GM21381 (cell line): ENCODE data around the gene UROC1.

Source experiments
- ATAC-seq: cut with Tn5 transposase; IDR thresholded peaks from one replicate; pipeline ENCODE4 v1.9.1; 2021; ENCODE audit warnings: mild to moderate bottlenecking, moderate library complexity; ENCODE audit not compliant: unreplicated experiment

The UROC1 gene

DNA sequence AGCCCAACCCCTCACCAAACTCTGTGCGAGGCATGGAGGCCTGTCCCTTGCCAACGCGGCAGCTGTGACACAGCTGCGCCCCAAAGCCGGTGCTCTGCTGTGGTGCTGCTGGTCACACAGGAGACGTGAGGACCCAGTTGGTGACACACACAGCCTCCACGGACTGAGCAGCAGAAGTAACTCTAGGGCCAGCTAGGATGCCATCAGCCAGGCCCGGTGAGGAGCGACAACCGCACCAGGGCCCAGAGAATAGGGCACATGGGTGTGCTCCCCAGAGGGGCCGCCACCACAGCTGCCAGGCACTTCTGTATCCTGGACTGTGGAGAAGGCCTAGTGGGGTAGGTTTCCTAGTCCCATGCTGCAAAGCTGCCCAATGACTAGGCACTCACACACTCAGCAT lies 52.6 kb downstream of the UROC1 start:
- no peak for ATAC-seq

DNA sequence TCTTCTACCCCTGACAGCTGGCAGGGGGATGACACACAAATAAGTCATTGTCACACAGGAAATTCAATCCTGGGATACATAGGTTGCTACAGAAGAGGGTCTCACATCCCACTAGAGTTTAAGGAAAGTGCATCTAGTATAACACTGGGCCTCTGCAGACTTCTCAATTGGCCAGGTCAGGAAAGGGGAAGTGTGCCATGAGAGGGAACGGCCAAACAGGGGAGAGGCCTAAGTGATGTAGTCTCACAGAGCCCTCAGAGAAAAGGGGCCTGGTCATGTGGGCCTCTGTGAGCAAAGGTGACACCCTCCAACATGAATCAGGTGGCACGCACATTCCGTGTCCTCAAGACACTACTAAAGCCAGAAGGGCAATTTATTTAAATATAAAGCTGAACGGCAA lies 53.1 kb downstream of the UROC1 start:
- no peak for ATAC-seq

DNA sequence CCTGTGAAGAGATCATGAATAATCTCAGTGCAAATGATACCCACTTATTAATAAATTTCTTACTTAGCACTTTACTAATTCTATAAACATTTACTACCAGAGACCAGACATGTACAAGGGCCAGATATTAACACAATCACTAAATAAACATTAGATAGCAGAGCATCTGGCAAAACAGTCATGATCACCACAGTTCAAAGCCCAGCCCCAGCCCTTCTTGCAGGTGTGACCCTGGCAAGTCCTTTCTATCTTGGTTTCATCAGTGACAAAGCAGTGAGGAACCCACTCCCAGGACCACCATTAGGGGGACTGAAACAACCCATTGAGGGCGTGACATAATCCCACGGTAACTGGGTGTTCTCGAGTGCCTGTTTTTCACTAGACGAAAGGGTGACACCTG lies 53.5 kb downstream of the UROC1 start:
- no peak for ATAC-seq

DNA sequence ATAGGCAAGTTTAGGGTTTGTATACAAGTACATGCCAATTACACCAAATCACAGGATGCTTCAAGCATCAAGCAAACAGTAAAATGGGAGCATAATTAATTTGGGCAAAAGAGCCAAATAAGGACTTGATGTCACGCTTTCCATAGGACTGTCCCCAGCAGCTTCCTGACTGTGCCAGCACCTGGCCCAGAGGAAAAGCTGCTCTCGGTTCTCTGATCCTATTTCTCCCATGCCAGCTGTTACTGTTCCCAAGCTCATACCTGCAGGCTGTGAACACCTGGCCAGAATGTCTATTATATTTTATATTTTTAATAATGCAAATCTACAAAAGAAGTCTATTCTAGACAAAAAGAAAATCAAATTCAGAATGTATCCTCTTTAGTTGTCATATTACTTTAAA lies 54.1 kb downstream of the UROC1 start:
- ATAC-seq: no peak

DNA sequence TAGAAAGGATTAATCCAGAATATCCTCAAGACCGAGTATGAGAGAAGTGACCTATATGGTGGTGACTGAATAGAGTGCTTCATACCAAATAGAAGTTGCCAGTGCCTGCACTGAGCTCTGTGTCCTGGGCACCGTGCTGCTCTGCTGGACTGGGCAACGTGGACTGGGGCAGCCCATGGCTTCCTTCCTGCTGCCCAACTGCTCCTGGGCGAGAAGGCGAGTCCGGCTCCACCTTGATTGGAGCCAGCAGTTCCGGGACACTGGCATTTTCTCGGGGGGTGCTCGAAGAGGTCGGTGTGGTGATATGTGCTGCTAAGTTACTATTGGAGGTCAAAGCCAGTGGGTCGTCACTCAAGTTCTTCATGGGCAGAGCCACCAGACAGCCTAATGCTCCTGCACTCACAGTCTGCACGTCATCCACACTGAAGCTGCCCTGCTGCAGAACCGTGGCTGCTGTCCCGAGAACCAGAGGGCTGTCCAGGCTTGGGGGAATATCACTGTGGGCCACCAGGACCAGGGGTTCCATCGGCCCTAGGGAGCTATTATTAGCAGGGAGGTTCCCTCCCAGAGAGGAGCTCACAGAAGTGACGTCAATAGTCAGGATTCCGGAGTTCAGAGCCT lies 56.0 kb downstream of the UROC1 start:
- ATAC-seq: no peak

DNA sequence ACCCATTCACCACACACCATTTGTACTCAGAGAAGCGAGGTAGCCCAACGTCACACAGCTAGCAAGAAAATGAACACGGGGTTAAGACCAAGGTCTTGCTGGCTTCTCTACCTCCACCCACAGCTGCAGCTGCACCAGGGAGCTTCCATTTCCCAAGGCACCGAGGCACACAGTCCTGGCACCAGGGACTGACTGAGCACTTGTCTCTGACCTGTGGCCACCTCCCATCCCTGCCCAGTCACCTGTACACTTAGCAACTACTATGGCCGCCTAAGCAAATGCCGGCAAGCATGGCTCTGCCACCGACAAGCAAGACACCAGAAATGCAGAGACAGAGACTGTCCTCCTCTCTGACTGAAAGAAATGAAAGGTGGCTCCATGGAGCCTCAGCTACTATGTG lies 57.2 kb downstream of the UROC1 start:
- ATAC-seq: no peak

DNA sequence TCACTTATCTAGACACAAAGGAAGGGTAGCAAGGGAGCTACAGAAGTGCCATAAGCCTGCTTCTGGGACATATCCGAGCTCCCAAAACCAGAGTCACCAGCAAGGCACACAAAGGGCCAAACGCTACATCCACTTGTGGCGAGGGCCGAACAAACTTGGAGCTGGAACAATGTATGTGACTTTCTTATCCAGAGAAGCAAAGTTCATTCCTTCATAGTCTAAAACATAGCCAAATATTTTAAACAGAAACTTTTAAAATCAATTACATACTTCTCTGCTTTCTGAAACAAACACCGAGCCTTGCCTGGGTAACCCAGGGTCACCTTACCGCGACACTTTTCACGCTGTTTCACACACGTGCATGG lies 57.8 kb downstream of the UROC1 start:
- ATAC-seq: no peak

DNA sequence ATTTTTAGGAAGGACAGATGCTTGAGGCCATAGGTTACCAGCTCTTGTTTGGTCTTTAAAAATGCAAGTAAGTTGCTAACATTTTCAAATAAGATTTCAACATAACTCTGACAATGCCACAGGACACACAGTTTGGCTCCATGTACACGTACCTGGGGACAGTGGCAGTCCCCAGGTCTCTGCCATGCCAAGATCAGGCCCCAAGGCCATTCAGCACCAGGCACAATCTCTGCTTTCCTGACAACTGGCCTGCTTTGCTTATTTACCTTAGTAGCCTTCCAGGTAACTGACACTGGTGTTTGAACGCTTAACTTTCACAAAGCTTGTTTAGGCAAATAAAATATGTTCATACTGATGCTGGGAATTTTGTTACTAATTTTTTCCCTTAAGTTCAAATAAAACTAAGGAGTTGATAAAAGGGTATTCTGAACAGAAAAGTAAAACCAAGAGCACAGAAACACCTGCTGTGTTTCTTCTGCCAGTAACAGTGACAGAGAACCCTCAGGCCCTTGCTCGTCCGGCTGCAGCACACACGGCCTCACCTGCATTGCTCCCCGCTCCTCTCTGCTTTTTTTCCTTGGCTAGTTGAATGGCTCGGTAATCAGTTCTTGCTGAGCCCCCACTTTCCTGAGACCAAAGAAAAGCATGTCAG lies 58.3 kb downstream of the UROC1 start:
- no peak for ATAC-seq

DNA sequence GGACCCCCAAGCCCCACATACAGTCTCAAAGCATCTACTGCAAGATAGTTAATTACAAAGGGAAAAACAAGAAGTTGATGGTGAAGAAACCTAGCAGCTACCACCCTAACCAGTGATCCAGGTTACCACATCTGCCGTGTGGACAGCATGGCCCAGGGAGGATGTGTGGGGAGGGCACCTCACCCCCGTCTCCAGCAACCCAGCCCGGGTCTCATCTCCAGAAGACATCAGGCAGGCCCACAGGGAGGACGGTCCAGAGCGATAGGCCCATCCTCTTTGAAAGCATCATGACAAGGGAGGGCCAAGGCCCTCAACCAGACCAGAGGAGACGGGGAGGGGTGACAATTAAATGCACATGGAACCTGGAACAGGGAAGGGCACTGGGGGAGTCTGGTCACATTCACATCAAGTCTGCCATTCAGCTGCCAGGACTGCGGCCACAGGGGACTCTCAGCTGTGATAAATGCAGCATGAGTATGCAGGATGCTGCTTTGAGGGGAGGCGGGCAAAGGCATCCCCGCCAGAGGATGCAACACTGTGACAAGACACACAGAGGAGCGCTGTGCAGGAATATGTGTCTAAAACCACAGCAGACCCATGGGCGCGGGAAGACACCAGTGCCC lies 60.7 kb downstream of the UROC1 start:
- no peak for ATAC-seq

DNA sequence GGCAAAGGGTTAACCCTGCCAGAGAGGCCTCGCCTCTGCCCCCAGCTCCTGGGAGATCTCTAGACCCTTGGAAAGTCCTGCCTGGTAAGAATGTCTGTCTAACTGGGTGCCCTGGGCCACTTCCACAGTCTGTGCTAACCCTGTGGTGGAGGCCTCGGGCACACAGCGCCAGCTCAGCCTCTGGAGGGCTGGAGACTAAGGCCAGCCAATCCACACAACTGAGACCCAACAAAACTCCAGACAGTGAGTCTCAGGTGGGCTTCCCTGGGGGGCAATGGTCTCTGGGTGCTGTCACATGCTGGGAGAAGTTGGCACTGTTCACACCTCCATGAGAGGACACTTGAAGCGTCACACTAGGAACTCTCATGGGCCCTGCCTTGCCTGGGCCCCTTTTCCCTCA lies 61.4 kb downstream of the UROC1 start:
- no peak for ATAC-seq

DNA sequence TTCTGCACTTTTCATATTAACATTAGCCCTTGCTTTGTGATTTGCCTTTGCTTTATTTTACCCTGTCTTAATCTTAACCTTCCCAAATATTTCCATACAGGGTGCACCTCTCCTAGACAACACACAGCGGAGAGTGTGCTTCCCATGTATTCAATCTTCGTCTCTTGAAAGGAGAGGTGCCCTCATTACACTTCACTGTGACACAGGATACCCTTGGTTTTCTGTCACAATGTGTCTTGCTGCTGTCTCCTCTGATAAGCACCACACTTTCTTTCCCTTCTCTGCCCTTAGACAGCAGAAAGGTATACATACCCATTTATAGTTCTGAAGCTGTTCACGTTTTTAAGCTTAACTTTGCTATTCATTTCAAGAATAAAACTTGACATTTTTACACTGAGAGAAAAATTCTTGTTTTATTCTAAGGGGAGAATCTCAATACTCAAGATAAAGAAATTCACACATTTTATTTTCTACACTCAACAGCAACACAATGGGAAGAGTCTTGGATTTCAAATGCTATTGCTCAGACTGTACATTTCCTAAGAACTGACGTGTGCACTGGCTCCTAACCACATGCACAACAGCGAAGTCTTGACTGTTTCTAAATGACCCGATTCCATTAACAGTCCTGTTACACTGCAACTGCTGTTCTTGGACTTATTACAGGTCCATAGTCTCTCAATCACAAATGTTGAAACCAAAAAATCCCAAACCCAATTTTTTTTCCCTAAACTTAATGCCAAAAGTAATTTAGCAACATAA lies 63.0 kb downstream of the UROC1 start:
- no peak for ATAC-seq

DNA sequence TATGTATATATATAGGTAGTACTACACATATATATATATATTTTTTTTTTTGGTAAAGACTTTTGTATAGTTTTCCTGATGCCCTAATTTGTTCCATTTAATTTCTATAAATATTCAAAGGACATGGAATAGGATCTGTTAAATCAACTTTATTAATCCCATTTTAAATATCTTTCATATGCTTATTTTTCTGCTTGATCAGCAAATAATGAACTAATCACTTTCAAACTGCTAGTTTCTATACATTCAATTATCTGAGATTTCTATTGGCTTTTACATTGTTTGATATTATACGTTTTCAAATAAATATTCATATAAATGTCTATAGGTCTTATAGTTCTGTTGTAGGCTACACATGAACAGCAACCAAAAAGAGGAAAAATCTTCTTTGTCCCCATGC lies 63.5 kb downstream of the UROC1 start:
- ATAC-seq: no peak

DNA sequence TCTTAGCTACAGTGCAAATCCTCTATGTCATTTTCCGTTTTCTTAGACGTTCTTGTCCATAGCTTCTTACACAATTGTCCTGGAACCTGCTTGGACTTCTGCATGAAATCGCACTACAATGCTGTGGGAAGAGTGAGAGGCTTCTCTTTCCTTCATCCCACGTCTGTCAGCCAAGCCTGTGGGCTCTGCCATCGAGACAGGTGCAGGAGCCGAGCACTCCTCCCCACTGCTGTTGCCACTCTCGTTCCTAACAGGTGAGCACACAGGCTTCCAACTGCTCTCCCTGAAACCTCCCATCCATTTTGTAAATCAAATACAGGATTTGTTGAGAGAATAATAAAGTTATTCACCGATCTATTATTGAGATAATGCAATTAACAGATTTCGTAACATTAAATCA lies 65.4 kb downstream of the UROC1 start:
- no peak for ATAC-seq

DNA sequence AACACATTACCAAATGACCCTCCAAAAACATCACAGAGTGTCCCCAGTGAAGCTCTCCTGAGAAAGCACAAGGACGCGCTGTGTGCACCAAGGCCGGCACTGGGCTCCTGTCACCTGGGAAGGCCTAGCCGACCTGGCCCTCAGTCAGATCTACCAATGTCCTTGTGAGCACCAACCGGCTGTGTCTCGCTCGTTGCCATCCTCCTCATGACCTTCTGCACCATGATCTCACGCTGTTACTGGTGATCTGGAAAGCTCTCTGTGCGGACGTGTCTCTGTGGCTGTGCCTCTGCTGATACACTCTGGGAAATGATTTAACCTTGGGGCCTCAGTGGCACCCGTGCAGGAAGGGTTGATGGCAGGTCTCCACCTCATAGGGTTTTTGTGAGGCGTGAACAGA lies 66.1 kb downstream of the UROC1 start:
- no peak for ATAC-seq

DNA sequence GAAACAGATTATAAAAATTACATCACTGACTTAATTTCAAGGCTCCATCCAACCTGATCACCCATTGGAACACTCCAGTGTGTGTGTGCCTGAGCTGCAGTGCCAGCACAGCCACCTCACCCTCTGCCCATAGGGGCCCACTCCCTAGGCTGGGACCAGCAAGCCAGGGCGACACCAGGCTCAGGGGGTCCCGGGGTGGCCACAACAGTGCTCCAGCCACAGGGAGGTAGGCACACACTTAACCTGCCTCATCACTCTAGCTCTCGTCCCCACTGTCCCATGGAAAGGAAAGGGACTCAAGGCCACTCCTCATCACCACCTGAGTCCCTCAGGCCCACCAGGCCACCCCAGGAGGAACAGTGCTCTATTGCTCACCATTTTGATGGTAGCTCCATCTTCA lies 66.8 kb downstream of the UROC1 start:
- ATAC-seq: no peak

DNA sequence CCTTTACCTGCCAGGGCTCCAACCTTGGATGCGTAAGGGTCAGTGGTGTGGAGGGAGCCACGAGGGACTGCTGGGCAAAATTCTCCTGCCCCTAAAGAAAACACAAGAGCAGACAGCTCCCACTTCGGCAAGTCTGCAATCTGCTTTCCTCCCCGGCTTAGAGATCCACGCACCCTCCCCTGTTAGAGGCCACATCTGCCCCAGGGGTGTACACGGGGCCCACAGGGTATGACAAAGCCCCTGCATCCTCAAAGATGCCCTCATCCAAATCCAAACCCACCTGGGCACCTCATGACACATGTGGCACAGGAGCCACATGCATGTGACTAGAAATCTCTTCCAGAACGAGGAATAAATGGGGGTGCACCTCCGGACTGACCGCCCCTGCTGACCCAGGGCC lies 67.4 kb downstream of the UROC1 start:
- ATAC-seq: no peak

DNA sequence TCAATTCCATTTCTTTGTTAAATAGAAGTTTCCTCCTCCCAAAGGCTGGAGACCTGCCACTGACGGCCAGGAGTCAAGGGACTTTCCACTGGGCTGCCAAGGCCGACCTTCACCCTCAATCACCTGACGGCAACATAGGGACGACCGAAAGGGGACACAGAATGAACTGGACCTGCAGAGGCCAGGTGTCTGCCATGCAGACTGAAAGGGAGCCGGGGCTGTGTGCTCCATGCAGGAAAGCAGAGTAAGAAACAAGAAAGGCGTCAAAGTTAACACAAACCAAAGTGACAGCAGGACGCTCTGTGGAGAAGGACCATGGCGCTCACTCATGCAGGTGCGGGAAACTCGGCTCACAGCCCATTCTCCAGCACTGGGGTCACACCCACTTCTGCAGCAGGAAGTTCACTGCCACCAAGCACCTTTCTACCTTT lies 67.9 kb downstream of the UROC1 start:
- no peak for ATAC-seq

DNA sequence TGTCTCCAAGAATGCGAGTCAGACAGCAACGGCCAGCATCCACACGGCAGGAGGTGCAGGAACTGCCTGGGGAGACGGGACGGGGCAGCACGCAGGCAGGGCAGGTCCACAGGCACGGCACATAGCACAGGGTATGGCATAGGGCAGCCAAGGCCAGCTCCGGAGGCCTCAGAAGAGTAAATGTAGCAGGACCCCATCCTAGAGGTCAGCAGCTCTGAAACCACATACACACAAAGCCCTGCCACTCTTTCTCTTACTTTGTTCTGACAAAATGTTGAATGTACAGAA lies 68.7 kb downstream of the UROC1 start:
- no peak for ATAC-seq

DNA sequence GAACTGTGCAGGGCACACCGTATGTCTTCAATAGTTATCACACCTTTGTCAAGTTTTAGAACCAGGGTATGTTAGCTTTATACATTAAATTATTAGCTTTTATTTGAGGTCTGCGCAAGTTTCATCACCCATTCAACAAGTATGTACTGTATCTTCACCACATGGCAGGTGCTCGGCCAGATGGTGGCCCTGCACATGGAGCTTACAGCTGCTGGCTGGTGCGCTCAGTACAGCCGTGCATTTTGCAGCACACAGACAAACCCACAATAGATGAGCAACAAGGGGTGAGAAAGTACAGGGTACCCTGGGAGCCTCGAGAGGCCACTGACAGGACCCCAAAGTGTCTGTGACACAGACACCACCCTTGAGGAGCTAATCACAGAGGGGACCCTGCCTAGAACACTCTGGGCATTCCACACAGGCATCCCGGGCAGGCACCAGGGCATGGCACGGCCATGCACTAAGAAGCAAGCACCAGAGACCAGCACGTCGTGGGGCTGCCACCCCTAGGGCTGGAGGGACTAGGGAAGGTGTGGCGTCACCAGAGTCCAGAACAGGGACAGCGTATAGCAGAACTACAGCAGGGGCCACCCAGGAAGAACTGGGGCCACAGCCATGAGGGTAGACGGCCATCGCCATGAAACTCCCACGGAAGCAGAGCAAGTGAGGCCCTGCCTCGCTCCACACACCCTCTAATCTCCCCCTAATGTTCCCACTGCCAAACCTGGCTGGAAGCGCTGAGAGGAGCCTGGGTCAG lies 69.3 kb downstream of the UROC1 start:
- no peak for ATAC-seq

DNA sequence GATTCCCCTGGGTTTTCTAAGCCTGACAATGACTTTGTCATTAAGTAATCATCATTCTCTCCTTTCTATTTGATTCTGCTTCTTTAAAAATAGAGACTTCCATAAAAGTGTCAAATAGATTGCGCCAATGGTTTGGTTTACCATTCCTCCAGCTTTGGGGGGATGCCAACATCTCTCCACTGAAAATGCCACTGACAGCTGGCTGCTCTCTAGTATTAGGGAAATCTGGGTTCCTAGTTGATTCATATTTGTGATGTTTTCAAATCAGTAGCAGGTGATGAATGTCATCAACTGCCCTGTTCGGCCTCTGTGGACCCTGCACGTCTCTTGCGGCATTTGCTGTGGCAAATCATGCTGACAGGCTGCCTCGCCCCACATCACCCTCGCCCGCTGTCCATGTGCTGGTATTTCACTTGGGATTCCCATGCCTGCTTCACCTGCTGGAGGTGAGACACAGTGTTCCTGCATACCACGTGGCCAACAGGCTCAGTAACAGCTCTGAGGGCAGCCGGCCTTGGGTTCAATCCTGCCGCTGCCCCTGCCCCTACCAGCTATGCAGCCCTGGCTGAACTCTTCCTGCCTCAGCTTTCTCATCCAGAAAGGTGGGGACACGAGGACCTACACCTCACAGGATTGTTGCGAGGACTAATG lies 70.0 kb downstream of the UROC1 start:
- ATAC-seq: no peak

DNA sequence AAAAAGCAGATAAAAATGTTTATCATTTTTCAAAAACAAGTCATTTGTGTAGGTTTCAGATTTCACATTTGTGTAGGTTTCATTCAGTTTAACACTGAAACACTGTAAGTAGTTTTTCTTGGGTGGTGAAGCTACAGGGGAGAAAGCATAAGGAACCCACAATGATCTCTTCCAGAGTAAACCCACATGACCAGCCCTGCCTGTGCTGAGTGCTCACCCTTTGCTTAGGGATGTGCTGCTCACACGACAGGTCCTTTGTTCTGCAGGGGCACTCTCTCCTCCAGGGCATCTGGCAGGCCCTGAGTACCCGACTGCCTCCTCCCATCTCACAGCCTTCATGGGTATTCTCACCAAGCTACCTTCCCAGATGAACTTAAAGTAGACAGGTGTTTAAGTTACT lies 70.8 kb downstream of the UROC1 start:
- ATAC-seq: no peak
